Measurements from ENCODE around the gene MUSTN1. TPM values are rescaled to one million over a fixed set of nuclear protein-coding genes. Genes with fewer than 3 reads are reported as not detected.

Gene MUSTN1
- polyA plus RNA-seq, 1 donor (not counting 4 experiments of a cell fraction or from before 2014, with no cell fraction given) = not detected

DNA sequence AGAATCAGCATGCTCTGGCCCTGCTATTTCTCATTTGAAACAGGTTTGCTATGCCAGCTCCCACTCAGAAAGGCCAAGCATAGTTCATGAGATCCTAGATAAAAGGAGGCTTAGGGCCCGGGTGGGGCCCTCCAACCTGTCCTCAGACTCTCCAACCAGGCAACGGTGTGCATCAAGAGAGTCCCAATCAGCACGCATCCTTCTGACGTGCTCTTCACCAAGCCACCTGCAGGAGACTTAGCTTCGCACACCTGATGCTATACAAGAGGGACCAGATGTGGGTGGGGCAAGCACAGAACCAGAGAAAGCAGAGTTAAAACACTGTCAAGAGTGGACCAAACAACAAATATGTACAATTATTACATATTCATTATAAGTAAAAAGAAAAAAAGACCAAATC, 45.2 kb upstream of the MUSTN1 start:
- Histone ChIP-seq H3K9me3 (ENCODE audit: control insufficient read depth, low read depth, low read length) (no peaks in the 10 kb centered on the region), H3K4me3 (ENCODE audit: control insufficient read depth in 2 of 3, extremely low read depth in 1 of 3, insufficient read depth in 2 of 3, low read depth in 1 of 3, low read length in 3 of 3) (no peak overlapping the region), H3K9me1 (ENCODE audit: control insufficient read depth, extremely low read depth, insufficient read depth, low read length) (no peaks in the 10 kb centered on the region), H3K27ac (ENCODE audit: control insufficient read depth, insufficient read depth, low read length) (no peak overlapping the region), H3K9ac (ENCODE audit: control insufficient read depth, extremely low read depth, insufficient read depth, low read length) (no peak overlapping the region), H3K4me1 (ENCODE audit: control insufficient read depth, extremely low read depth, insufficient read depth, low read length) (no peaks in the 10 kb centered on the region), H2AFZ (ENCODE audit: control insufficient read depth, low read length) (no peak overlapping the region), H3K27me3 (ENCODE audit: control insufficient read depth, extremely low read depth, insufficient read depth, low read length) (no peaks in the 10 kb centered on the region), H3K4me2 (ENCODE audit: control insufficient read depth, extremely low read depth, insufficient read depth, low read depth, low read length) (no peak overlapping the region), H3K36me3 (ENCODE audit: control insufficient read depth in 2 of 2, extremely low read depth in 1 of 2, insufficient read depth in 2 of 2, low read length in 2 of 2) (no peaks in the 10 kb centered on the region), H3K79me2 (ENCODE audit: control insufficient read depth, insufficient read depth, low read length) (no peaks in the 10 kb centered on the region), H4K20me1 (ENCODE audit: control insufficient read depth, extremely low read depth, insufficient read depth, low read length) (peaks cover 2% of the 10 kb centered on the region)
- dilution Hi-C loops (cut with MboI; ENCODE audit: extremely low pct_ligation_motif_present, low sequenced_read_pairs) = no loop called here
- FAIRE-seq (no peak), DNase-seq (ENCODE audit: low read depth, low spot score) (no peak)
- no peak for TF ChIP-seq EZH2 (IDR thresholded peaks at IDR 0.05; ENCODE audit: low read length)
- TF ChIP-seq, protein P1, sequence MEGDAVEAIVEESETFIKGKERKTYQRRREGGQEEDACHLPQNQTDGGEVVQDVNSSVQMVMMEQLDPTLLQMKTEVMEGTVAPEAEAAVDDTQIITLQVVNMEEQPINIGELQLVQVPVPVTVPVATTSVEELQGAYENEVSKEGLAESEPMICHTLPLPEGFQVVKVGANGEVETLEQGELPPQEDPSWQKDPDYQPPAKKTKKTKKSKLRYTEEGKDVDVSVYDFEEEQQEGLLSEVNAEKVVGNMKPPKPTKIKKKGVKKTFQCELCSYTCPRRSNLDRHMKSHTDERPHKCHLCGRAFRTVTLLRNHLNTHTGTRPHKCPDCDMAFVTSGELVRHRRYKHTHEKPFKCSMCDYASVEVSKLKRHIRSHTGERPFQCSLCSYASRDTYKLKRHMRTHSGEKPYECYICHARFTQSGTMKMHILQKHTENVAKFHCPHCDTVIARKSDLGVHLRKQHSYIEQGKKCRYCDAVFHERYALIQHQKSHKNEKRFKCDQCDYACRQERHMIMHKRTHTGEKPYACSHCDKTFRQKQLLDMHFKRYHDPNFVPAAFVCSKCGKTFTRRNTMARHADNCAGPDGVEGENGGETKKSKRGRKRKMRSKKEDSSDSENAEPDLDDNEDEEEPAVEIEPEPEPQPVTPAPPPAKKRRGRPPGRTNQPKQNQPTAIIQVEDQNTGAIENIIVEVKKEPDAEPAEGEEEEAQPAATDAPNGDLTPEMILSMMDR (optimal IDR thresholded peaks at IDR 0.05 in 1 of 3, IDR thresholded peaks at IDR 0.05 in 1 of 3, conservative IDR thresholded peaks at IDR 0.05 in 1 of 3; ENCODE audit: extremely low read depth in 1 of 3, insufficient read depth in 2 of 3, low read length in 3 of 3) = no peak

DNA sequence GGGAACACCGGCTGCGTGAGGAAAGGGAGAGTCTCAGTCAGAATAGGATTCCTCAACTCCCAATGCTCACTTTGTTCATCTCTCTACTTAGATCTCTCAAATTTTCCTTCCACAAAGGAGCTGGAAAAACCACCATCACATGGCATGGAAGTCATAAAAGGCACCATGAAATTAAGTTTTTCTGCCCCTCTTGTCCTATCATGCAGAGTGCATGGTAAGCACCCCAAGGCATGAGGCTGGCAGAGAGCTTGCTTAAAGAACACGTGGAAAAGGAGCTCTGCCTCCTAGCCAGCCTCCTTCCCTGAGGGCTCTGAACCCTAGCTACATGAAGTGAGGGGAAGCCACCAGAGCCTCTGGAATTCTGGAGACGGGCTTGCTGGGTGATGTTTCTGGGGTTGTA, 44.8 kb upstream of the MUSTN1 start:
- Histone ChIP-seq H3K4me1 (ENCODE audit: control insufficient read depth, extremely low read depth, insufficient read depth, low read length) (no peaks in the 10 kb centered on the region), H3K79me2 (ENCODE audit: control insufficient read depth, insufficient read depth, low read length) (no peaks in the 10 kb centered on the region), H4K20me1 (ENCODE audit: control insufficient read depth, extremely low read depth, insufficient read depth, low read length) (peaks cover 2% of the 10 kb centered on the region), H3K27me3 (ENCODE audit: control insufficient read depth, extremely low read depth, insufficient read depth, low read length) (no peaks in the 10 kb centered on the region), H3K4me2 (ENCODE audit: control insufficient read depth, extremely low read depth, insufficient read depth, low read depth, low read length) (no peak overlapping the region), H3K36me3 (ENCODE audit: control insufficient read depth in 2 of 2, extremely low read depth in 1 of 2, insufficient read depth in 2 of 2, low read length in 2 of 2) (no peaks in the 10 kb centered on the region), H2AFZ (ENCODE audit: control insufficient read depth, low read length) (no peak overlapping the region), H3K9ac (ENCODE audit: control insufficient read depth, extremely low read depth, insufficient read depth, low read length) (no peak overlapping the region), H3K27ac (ENCODE audit: control insufficient read depth, insufficient read depth, low read length) (no peak overlapping the region), H3K9me1 (ENCODE audit: control insufficient read depth, extremely low read depth, insufficient read depth, low read length) (no peaks in the 10 kb centered on the region), H3K4me3 (ENCODE audit: control insufficient read depth in 2 of 3, extremely low read depth in 1 of 3, insufficient read depth in 2 of 3, low read depth in 1 of 3, low read length in 3 of 3) (no peak overlapping the region), H3K9me3 (ENCODE audit: control insufficient read depth, low read depth, low read length) (no peaks in the 10 kb centered on the region)
- dilution Hi-C loops (cut with MboI; ENCODE audit: extremely low pct_ligation_motif_present, low sequenced_read_pairs) = no loop called here
- FAIRE-seq (no peak), DNase-seq (ENCODE audit: low read depth, low spot score) (no peak)
- TF ChIP-seq EZH2 (IDR thresholded peaks at IDR 0.05; ENCODE audit: low read length) = no peak
- TF ChIP-seq, protein P1 (optimal IDR thresholded peaks at IDR 0.05 in 1 of 3, IDR thresholded peaks at IDR 0.05 in 1 of 3, conservative IDR thresholded peaks at IDR 0.05 in 1 of 3; ENCODE audit: extremely low read depth in 1 of 3, insufficient read depth in 2 of 3, low read length in 3 of 3) = no peak

All from keratinocyte (primary cell).